Activated naive CD8-positive, alpha-beta T cell treated with anti-CD3 and anti-CD28 coated beads for 36 hours (primary cell): Measurements from ENCODE around the gene FJX1. TPM values are rescaled to one million over a fixed set of nuclear protein-coding genes. Genes with fewer than 3 reads are reported as not detected.
"Not testable (repeated sequence)": the region's sequence is repeated elsewhere in the genome, so short reads cannot be mapped to it uniquely, and the experiment has no call there.

ENCODE experiments used
- DNase-seq: peaks from one replicate; pipeline ENCODE4 v3.0.0; 2021
- H3K27ac Mint-ChIP-seq: one replicate; pipeline ENCODE4 v1.8.0; 2022; ENCODE audit warnings: mild to moderate bottlenecking, moderate library complexity, mixed read lengths
- H3K27me3 Mint-ChIP-seq: one replicate; pipeline ENCODE4 v1.8.0; 2022; ENCODE audit warnings: mild to moderate bottlenecking, mixed read lengths
- H3K36me3 Mint-ChIP-seq: one replicate; pipeline ENCODE4 v1.8.0; 2021; ENCODE audit warnings: mild to moderate bottlenecking, mixed read lengths
- H3K4me1 Mint-ChIP-seq: one replicate; pipeline ENCODE4 v1.8.0; 2021; ENCODE audit warnings: mixed read lengths
- H3K4me3 Mint-ChIP-seq: one replicate; pipeline ENCODE4 v1.8.0; 2022; ENCODE audit warnings: mild to moderate bottlenecking, moderate library complexity, mixed read lengths
- H3K9me3 Mint-ChIP-seq: one replicate; pipeline ENCODE4 v1.8.0; 2022; ENCODE audit warnings: mixed read lengths
- total RNA-seq, 2 experiments: library from RNA; stranded (reverse); gene quantifications; one replicate each; pipeline ENCODE4 v1.2.3, GENCODE V29; 2021

The FJX1 gene
- total RNA-seq, 2 experiments from 2014 or later, result 2.5 to 3.8 TPM

- Mint-ChIP-seq H3K36me3 (peaks cover 39% of the 10 kb centered on the region), H3K27me3 (no peaks in the 10 kb centered on the region), H3K4me3 (peak overlapping the region; percentile 88), H3K9me3 (peaks cover 32% of the 10 kb centered on the region), H3K4me1 (peaks cover 33% of the 10 kb centered on the region), H3K27ac (peak overlapping the region; percentile 96)
- DNase-seq, result peak; percentile 13
These were observed 43.9 kb downstream of the FJX1 start for GRCh38 chr11:35662061-35662648.

GRCh38 chr11:35662649-35663407 is 44.6 kb downstream of the FJX1 start, which contains the start of gene TRIM44:
Gene TRIM44, plus strand, starts transcription at chr11:35662775. Its CDS starts 337 bp downstream, at chr11:35663112.
- no peaks in the 10 kb centered on the region for H3K27me3 Mint-ChIP-seq
- H3K4me3 Mint-ChIP-seq, result peak within 1 kb of the TSS; percentile 88
- H3K27ac Mint-ChIP-seq, result peak within 1 kb of the TSS; percentile 96
- H3K9me3 Mint-ChIP-seq, result peaks cover 32% of the 10 kb centered on the region
- DNase-seq, result peak; percentile 89
- H3K36me3 Mint-ChIP-seq, result peaks cover 45% of the 10 kb centered on the region
- peaks cover 33% of the 10 kb centered on the region for H3K4me1 Mint-ChIP-seq

- Mint-ChIP-seq H3K27me3 (no peaks in the 10 kb centered on the region), H3K27ac (peak overlapping the region; percentile 96), H3K36me3 (peaks cover 50% of the 10 kb centered on the region), H3K9me3 (peaks cover 34% of the 10 kb centered on the region), H3K4me1 (peaks cover 33% of the 10 kb centered on the region), H3K4me3 (peak overlapping the region; percentile 88)
- DNase-seq, result no peak
These were observed 45.1 kb downstream of the FJX1 start for GRCh38 chr11:35663408-35663702.

- peak overlapping the region; percentile 4 for H3K4me3 Mint-ChIP-seq
- no peak overlapping the region for H3K27ac Mint-ChIP-seq
- no peaks in the 10 kb centered on the region for H3K27me3 Mint-ChIP-seq
- no peak for DNase-seq
- H3K36me3 Mint-ChIP-seq, result peaks cover 63% of the 10 kb centered on the region
- peaks cover 37% of the 10 kb centered on the region for H3K9me3 Mint-ChIP-seq
- H3K4me1 Mint-ChIP-seq, result peaks cover 36% of the 10 kb centered on the region
These were observed 46.7 kb downstream of the FJX1 start for GRCh38 chr11:35664977-35665441.

- Mint-ChIP-seq H3K4me1 (peaks cover 47% of the 10 kb centered on the region), H3K9me3 (peaks cover 39% of the 10 kb centered on the region), H3K4me3 (no peak overlapping the region), H3K27me3 (no peaks in the 10 kb centered on the region), H3K36me3 (peaks cover 76% of the 10 kb centered on the region), H3K27ac (no peak overlapping the region)
- DNase-seq, result no peak
These were observed 49.0 kb downstream of the FJX1 start for GRCh38 chr11:35667257-35667656.

- peaks cover 77% of the 10 kb centered on the region for H3K36me3 Mint-ChIP-seq
- not testable (repeated sequence) for H3K27ac Mint-ChIP-seq, H3K27me3 Mint-ChIP-seq, DNase-seq, H3K4me3 Mint-ChIP-seq
- H3K4me1 Mint-ChIP-seq, result peaks cover 48% of the 10 kb centered on the region
- peaks cover 35% of the 10 kb centered on the region for H3K9me3 Mint-ChIP-seq
These were observed 50.1 kb downstream of the FJX1 start for GRCh38 chr11:35668350-35668749.

Other genes with a start within 250 kb of the FJX1 start
- under 1 TPM in 1 of 2 experiments, not detected in 1; 0.08 TPM for gene SLC1A2, start 198.9 kb upstream of the FJX1 start, total RNA-seq
- not detected for gene PAMR1, start 92.8 kb upstream of the FJX1 start, total RNA-seq
- gene TRIM44, start 44.3 kb downstream of the FJX1 start, total RNA-seq, result 10 to 100 TPM; 40.9 to 41.1 TPM